H1 (cell line): ENCODE measurements around the gene PLEKHM1. TPM values are rescaled to one million over a fixed set of nuclear protein-coding genes. Genes with fewer than 3 reads are reported as not detected.
"Not testable (repeated sequence)": the region's sequence is repeated elsewhere in the genome, so short reads cannot be mapped to it uniquely, and the experiment has no call there.

Experiments used
- CTCF ChIA-PET: fragments of 300-600 bp; sonication (Branson Sonifier 250); formaldehyde crosslinking; loops from one replicate; lab custom pipeline; 2021; ENCODE audit not compliant: partially characterized antibody; lab: Charles Lee
- POLR2A ChIA-PET: fragments of 300-600 bp; sonication (Branson Sonifier 250); formaldehyde crosslinking; loops from one replicate; lab custom pipeline; 2021; ENCODE audit warnings: inconsistent platforms; ENCODE audit not compliant: partially characterized antibody; lab: Charles Lee
- DNase-seq, 2 experiments: peaks; one replicate each; pipeline versions ENCODE4 v3.0.0 to v3.0.0-alpha.2; 2010 to 2022; ENCODE audit warnings: low spot score in 2 of 2, low read depth in 1 of 2, mixed read lengths in 1 of 2
- FAIRE-seq: peaks from 2 replicates; lab custom pipeline; 2011; peaks lifted over from hg19 to GRCh38; lab: Jason Lieb, UNC
- H2AFZ ChIP-seq: 2 replicates; pipeline ENCODE4 v1.8.1; 2012; ENCODE audit warnings: low read length, inconsistent platforms
- H2AK5ac ChIP-seq: 2 replicates; pipeline ENCODE4 v1.6.1; 2013; ENCODE audit warnings: low read depth, low read length
- H2BK120ac ChIP-seq: replicated peaks from 2 replicates; pipeline ENCODE3; 2013; ENCODE audit warnings: low read depth, low read length, inconsistent platforms
- H2BK12ac ChIP-seq: 2 replicates; pipeline ENCODE4 v1.6.1; 2013; ENCODE audit warnings: low read depth, low read length
- H2BK15ac ChIP-seq: 2 replicates; pipeline ENCODE4 v1.6.1; 2013; ENCODE audit warnings: low read length
- H2BK20ac ChIP-seq: 2 replicates; pipeline ENCODE4 v1.6.1; 2013; ENCODE audit warnings: low read length
- H2BK5ac ChIP-seq: 2 replicates; pipeline ENCODE4 v1.6.1; 2013; ENCODE audit warnings: low read depth, low read length
- H3K14ac ChIP-seq: 2 replicates; pipeline ENCODE4 v1.6.1; 2013; ENCODE audit warnings: inconsistent platforms; ENCODE audit not compliant: insufficient read length
- H3K18ac ChIP-seq: 2 replicates; pipeline ENCODE4 v1.6.1; 2013; ENCODE audit warnings: low read length; ENCODE audit errors: extremely low read depth
- H3K23ac ChIP-seq: 2 replicates; pipeline ENCODE4 v1.6.1; 2013; ENCODE audit warnings: inconsistent platforms; ENCODE audit not compliant: insufficient read length
- H3K23me2 ChIP-seq: 2 replicates; pipeline ENCODE4 v1.6.1; 2013; ENCODE audit warnings: low read depth, low read length
- H3K27ac ChIP-seq: 2 replicates; pipeline ENCODE4 v1.6.1; 2011; ENCODE audit warnings: low read depth, low read length, inconsistent platforms
- H3K27me3 ChIP-seq, 4 experiments: replicated peaks in 1 of 4; 1 replicate in 1 of 4; 2 replicates in 3 of 4; pipeline versions ENCODE4 v1.6.1 to v1.8.1; 2011 to 2013; ENCODE audit warnings: low read length in 3 of 4, mild to moderate bottlenecking in 3 of 4, inconsistent platforms in 2 of 4, mixed read lengths in 2 of 4, moderate library complexity in 1 of 4; ENCODE audit not compliant: control insufficient read depth in 3 of 4, insufficient read depth in 3 of 4; ENCODE audit errors: extremely low read depth in 1 of 4
- H3K36me3 ChIP-seq, 4 experiments: 2 replicates each; pipeline versions ENCODE4 v1.6.1 to v1.8.1; 2011 to 2013; ENCODE audit warnings: mild to moderate bottlenecking in 4 of 4, low read length in 3 of 4, moderate library complexity in 2 of 4, control low read depth in 1 of 4, inconsistent platforms in 1 of 4; ENCODE audit not compliant: insufficient read depth in 4 of 4, control insufficient read depth in 2 of 4
- H3K4ac ChIP-seq: replicated peaks from 2 replicates; pipeline ENCODE3; 2013; ENCODE audit warnings: low read length, low read depth, mixed read lengths, inconsistent platforms; ENCODE audit not compliant: insufficient read length
- H3K4me1 ChIP-seq, 4 experiments: replicated peaks in 1 of 4; 1 replicate in 1 of 4; 2 replicates in 3 of 4; pipeline versions ENCODE4 v1.6.1 to v1.8.1; 2011 to 2013; ENCODE audit warnings: low read length in 3 of 4, inconsistent platforms in 2 of 4, mixed read lengths in 1 of 4; ENCODE audit not compliant: insufficient read depth in 4 of 4, control insufficient read depth in 3 of 4
- H3K4me2 ChIP-seq, 2 experiments: 2 replicates each; pipeline versions ENCODE4 v1.6.1 to v1.8.1; 2011 to 2013; ENCODE audit warnings: low read depth in 2 of 2, low read length in 2 of 2, control low read depth in 1 of 2, inconsistent platforms in 1 of 2, mild to moderate bottlenecking in 1 of 2; ENCODE audit not compliant: insufficient read depth in 1 of 2
- H3K4me3 ChIP-seq, 4 experiments: fragments of 200-600, 300-600 bp in 1 of 4; sonication (generic), shearing (Covaris generic), sonication (Bioruptor Twin) in 1 of 4; 2 replicates each; pipeline versions ENCODE4 v1.5.1 to v1.8.1; 2011 to 2016; ENCODE audit warnings: low read length in 4 of 4, low read depth in 3 of 4, control low read depth in 2 of 4, inconsistent platforms in 2 of 4, mild to moderate bottlenecking in 2 of 4, mixed read lengths in 1 of 4, moderate library complexity in 1 of 4; ENCODE audit not compliant: insufficient read depth in 2 of 4; ENCODE audit errors: extremely low read depth in 1 of 4
- H3K56ac ChIP-seq: replicated peaks from 2 replicates; pipeline ENCODE3; 2013; ENCODE audit warnings: low read depth, mild to moderate bottlenecking, mixed read lengths, low read length, inconsistent platforms; ENCODE audit not compliant: insufficient read length
- H3K79me1 ChIP-seq: 2 replicates; pipeline ENCODE4 v1.6.1; 2013; ENCODE audit warnings: low read depth, low read length, control low read depth
- H3K79me2 ChIP-seq, 2 experiments: 2 replicates each; pipeline versions ENCODE4 v1.6.1 to v1.8.1; 2012 to 2013; ENCODE audit warnings: low read length in 2 of 2, mild to moderate bottlenecking in 2 of 2, inconsistent platforms in 1 of 2; ENCODE audit not compliant: insufficient read depth in 2 of 2, control insufficient read depth in 1 of 2
- H3K9ac ChIP-seq, 4 experiments: replicated peaks in 1 of 4; 1 replicate in 1 of 4; 2 replicates in 3 of 4; pipeline versions ENCODE4 v1.6.1 to v1.8.1; 2011 to 2013; ENCODE audit warnings: low read depth in 3 of 4, low read length in 3 of 4, control low read depth in 2 of 4, mild to moderate bottlenecking in 2 of 4, moderate library complexity in 2 of 4, inconsistent platforms in 1 of 4; ENCODE audit errors: extremely low read depth in 1 of 4
- H3K9me3 ChIP-seq, 2 experiments: 2 replicates each; pipeline versions ENCODE4 v1.6.1 to v1.8.1; 2012 to 2013; ENCODE audit warnings: mild to moderate bottlenecking in 2 of 2, moderate library complexity in 2 of 2, control low read depth in 1 of 2, inconsistent platforms in 1 of 2, low read depth in 1 of 2, low read length in 1 of 2, mixed read lengths in 1 of 2; ENCODE audit not compliant: insufficient read depth in 2 of 2
- H4K20me1 ChIP-seq, 2 experiments: replicated peaks in 1 of 2; 2 replicates each; pipeline versions ENCODE3 to v1.8.1; 2011 to 2013; ENCODE audit warnings: inconsistent platforms in 2 of 2, low read length in 2 of 2, mild to moderate bottlenecking in 1 of 2; ENCODE audit not compliant: insufficient read depth in 2 of 2, control insufficient read depth in 1 of 2
- H4K5ac ChIP-seq: 2 replicates; pipeline ENCODE4 v1.6.1; 2013; ENCODE audit warnings: low read length, low read depth, mixed read lengths, inconsistent platforms; ENCODE audit not compliant: insufficient read length
- H4K8ac ChIP-seq: 2 replicates; pipeline ENCODE4 v1.8.0; 2013; ENCODE audit warnings: mild to moderate bottlenecking, moderate library complexity, low read length, inconsistent platforms; ENCODE audit not compliant: insufficient read depth; ENCODE audit errors: extremely low read depth
- H4K91ac ChIP-seq: replicated peaks from 2 replicates; pipeline ENCODE3; 2013; ENCODE audit warnings: low read length, mixed read lengths, inconsistent platforms; ENCODE audit not compliant: insufficient read length
- WGBS, 2 experiments: shearing (Covaris generic) in 1 of 2; methylation state at CpG; one replicate each; pipeline versions ENCODE4 v1.1.6 to v1.1.7; 2013 to 2015; ENCODE audit warnings: low lambda C conversion rate in 2 of 2, mixed read lengths in 2 of 2, inconsistent platforms in 1 of 2, low coverage in 1 of 2, missing lambda C conversion rate in 1 of 2; ENCODE audit not compliant: insufficient replicate concordance in 2 of 2, insufficient coverage in 1 of 2, insufficient read length in 1 of 2; ENCODE audit errors: extremely low coverage in 1 of 2, missing lambda C conversion rate in 1 of 2; 5-methylcytosine and 5-hydroxymethylcytosine counted together
- polyA plus RNA-seq, 7 experiments: library from polyadenylated mRNA; depleted of rRNA in 3 of 7; stranded (reverse) in 5 of 7; unstranded in 2 of 7; fragments of >200 nt in 5 of 7; fragments of 200-250 nt in 2 of 7; gene quantifications; 1 replicate in 5 of 7; 2 replicates in 1 of 7; 4 replicates in 1 of 7; pipeline versions ENCODE4 v1.2.1 to v1.2.3, GENCODE V29; 2011 to 2013; ENCODE audit warnings: missing spikeins in 2 of 7, mixed read lengths in 2 of 7
- total RNA-seq: library from RNA; stranded (reverse); fragmentation: NEBNext Ultra II Directional; extraction: Animal tissue kit (Norgen Biotek cat#: 25700); gene quantifications from 2 replicates; pipeline ENCODE4 v1.2.1, GENCODE V29; 2021

PLEKHM1 gene
- total and polyA plus RNA-seq, 2 of the 8 experiments (the other 6 are each of a cell fraction or from before 2014, with no cell fraction given), result 7.6 to 17.9 TPM

DNA sequence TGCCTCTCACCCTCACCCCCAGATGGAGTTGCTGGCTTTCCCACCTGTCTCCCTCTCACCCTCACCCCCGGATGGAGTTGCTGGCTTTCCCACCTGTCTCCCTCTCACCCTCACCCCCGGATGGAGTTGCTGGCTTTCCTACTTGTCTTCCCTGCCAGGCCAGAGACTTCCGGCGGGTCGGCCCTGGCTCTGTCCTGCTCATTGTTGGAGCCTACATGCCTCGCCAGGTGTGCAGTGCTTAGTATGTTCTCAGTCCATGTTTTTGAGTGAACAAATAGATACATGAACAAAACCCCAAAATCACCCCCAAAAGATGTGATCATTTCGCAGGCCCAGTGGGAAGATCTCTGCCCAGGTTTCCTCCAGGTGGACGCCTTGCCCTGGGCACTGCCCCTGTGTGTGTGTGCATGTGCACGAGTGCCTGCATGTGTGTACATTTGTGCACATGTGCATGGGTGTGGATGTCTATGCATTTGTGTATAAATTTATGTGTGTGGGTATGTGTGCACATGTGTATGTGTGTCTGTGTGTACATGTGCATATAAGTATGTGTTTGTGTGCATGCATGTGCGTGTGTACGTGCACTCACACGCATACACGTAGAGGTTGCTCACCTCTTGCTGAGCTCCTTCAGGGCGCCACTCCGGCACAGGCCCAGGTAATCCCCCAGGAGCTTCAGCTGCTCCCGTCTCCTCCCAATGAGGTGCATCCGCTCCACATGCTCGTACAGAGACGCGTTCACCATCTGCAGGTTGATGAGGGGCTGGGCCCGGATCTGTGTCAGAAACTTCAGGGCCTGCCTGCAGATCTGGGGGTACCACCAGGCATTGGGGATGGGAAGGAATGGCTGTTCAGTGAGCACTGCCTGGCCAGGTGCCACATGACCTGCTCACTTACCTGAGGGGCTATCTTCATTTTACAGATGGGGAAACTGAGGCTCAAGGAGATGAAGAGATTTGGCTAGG, 45.4 kb downstream of the PLEKHM1 start:
- H3K4me2 ChIP-seq, H3K79me1 ChIP-seq, H4K5ac ChIP-seq, H2BK120ac ChIP-seq, H3K27ac ChIP-seq, H3K27me3 ChIP-seq, H3K9me3 ChIP-seq, H2AFZ ChIP-seq, H2BK5ac ChIP-seq, H2BK20ac ChIP-seq, H3K18ac ChIP-seq, H3K79me2 ChIP-seq, H3K23ac ChIP-seq, H3K36me3 ChIP-seq, H2AK5ac ChIP-seq, H3K4me3 ChIP-seq, POLR2A ChIA-PET, H3K56ac ChIP-seq, H3K4ac ChIP-seq, CTCF ChIA-PET, FAIRE-seq, H4K91ac ChIP-seq, H3K4me1 ChIP-seq, H2BK12ac ChIP-seq, H3K14ac ChIP-seq, H4K20me1 ChIP-seq, DNase-seq, H3K9ac ChIP-seq, H2BK15ac ChIP-seq, H3K23me2 ChIP-seq, H4K8ac ChIP-seq: not testable (repeated sequence)
- 96% methylated on average over 21 of the region's 21 CpGs; no CpG with 5 or more reads in 1 of the 2 experiments for WGBS, 2 experiments
